Panc1 (cell line): ENCODE results near the gene CNN3.

Source experiments
- CTCF ChIP-seq: fragments of 450-650 bp; IDR thresholded peaks from 2 replicates; pipeline ENCODE4 v1.5.1; 2017; ENCODE audit warnings: mild to moderate bottlenecking
- POLR2AphosphoS5 ChIP-seq: IDR thresholded peaks from 2 replicates; pipeline ENCODE4 v1.6.1; 2012; ENCODE audit warnings: mild to moderate bottlenecking, low read depth, low read length, moderate library complexity
- REST ChIP-seq, 2 experiments: IDR thresholded peaks; 2 replicates each; pipeline ENCODE4 v1.6.1; 2011 to 2012; ENCODE audit warnings: low read depth in 2 of 2, control low read depth in 1 of 2, low read length in 1 of 2, mild to moderate bottlenecking in 1 of 2, moderate library complexity in 1 of 2; ENCODE audit not compliant: insufficient read depth in 1 of 2
- TCF7L2 ChIP-seq: IDR thresholded peaks from 2 replicates; pipeline ENCODE4 v1.6.1; 2011; ENCODE audit warnings: mild to moderate bottlenecking, low read depth, low read length, inconsistent platforms

- TF ChIP-seq CTCF (no peak), TCF7L2 (no peak), POLR2AphosphoS5 (no peak), REST (IDR thresholded peaks at IDR 0.05; ENCODE audit: insufficient read depth in 1 of 2, low read depth in 2 of 2, low read length in 1 of 2) (no peak)
These were observed 2.7 kb upstream of the CNN3 start for GRCh38 chr1:94929351-94930217.
